Measurements from ENCODE around the gene SARM1. TPM values are rescaled to one million over a fixed set of nuclear protein-coding genes. Genes with fewer than 3 reads are reported as not detected.

SARM1 gene
- total RNA-seq, 1 experiment from 2014 or later, result 32.8 TPM

- H3K27me3 ChIP-seq (replicated peaks; ENCODE audit: control insufficient read depth, insufficient read depth, low read length), result no peaks in the 10 kb centered on the region
- DNase-seq, result peak; percentile 83 to 86
- H3K36me3 ChIP-seq (ENCODE audit: control insufficient read depth, insufficient read depth, low read length), result no peaks in the 10 kb centered on the region
- intact Hi-C loops (cut with micrococcal nuclease; ENCODE audit: unreplicated experiment), result loop anchor here (1.0 to 2.0 kb wide), 3 partner anchors 10 to 28 kb away; partner anchors contain the start of gene POLDIP2
- H3K36me3 Mint-ChIP-seq (ENCODE audit: insufficient read depth, unreplicated experiment), result no peaks in the 10 kb centered on the region
- peak overlapping the region; percentile 52 for H3K4me3 ChIP-seq (ENCODE audit: low read depth, low read length)
- ChIA-PET CTCF (interaction anchor here (0.6 to 2.5 kb wide), 10 partner anchors 11 to 151 kb away, joined by 3 to 11 read pairs (median 4); partner anchors contain the start of genes IFT20, TMEM97, TNFAIP1 and VTN), POLR2A (interaction anchor here (0.5 to 2.3 kb wide), 11 partner anchors 11 to 327 kb away, joined by 3 to 18 read pairs (median 7); partner anchors contain the start of genes IFT20, POLDIP2, PROCA1 and SARM1)
- H3K27me3 Mint-ChIP-seq (ENCODE audit: insufficient read depth, unreplicated experiment), result no peaks in the 10 kb centered on the region
- TSS peak; percentile 52 for BruUV-seq (replicated peaks)
- H3K4me3 Mint-ChIP-seq (ENCODE audit: unreplicated experiment), result peak overlapping the region; percentile 89
- H3K9me3 Mint-ChIP-seq (ENCODE audit: unreplicated experiment), result no peaks in the 10 kb centered on the region
- H3K4me1 Mint-ChIP-seq (ENCODE audit: low read depth, unreplicated experiment), result peaks cover 17% of the 10 kb centered on the region
- H3K9me3 ChIP-seq, result no peaks in the 10 kb centered on the region
- no peak for TF ChIP-seq CTCF (IDR thresholded peaks at IDR 0.05; ENCODE audit: insufficient read depth in 1 of 2, low read depth in 1 of 2, low read length in 1 of 2, severe bottlenecking in 1 of 2, unreplicated experiment in 1 of 2)
- peak overlapping the region; percentile 18 for H3K27ac Mint-ChIP-seq (ENCODE audit: unreplicated experiment)
- H3K4me1 ChIP-seq, result peaks cover 31% of the 10 kb centered on the region
These were observed 13.0 kb downstream of the SARM1 start for GRCh38 chr17:28384281-28385036.

- no peaks in the 10 kb centered on the region for H3K9me3 Mint-ChIP-seq (ENCODE audit: unreplicated experiment)
- intact Hi-C loops (cut with micrococcal nuclease; ENCODE audit: unreplicated experiment), result loop anchor here (2.0 kb wide), 2 partner anchors 20 to 28 kb away; partner anchors contain the start of gene POLDIP2
- peak overlapping the region; percentile 18 for H3K27ac Mint-ChIP-seq (ENCODE audit: unreplicated experiment)
- no peaks in the 10 kb centered on the region for H3K27me3 Mint-ChIP-seq (ENCODE audit: insufficient read depth, unreplicated experiment)
- peak; percentile 79 to 80 for DNase-seq
- Histone ChIP-seq H3K4me3 (ENCODE audit: low read depth, low read length) (peak overlapping the region; percentile 52), H3K36me3 (ENCODE audit: control insufficient read depth, insufficient read depth, low read length) (no peaks in the 10 kb centered on the region), H3K9me3 (no peaks in the 10 kb centered on the region), H3K27me3 (replicated peaks; ENCODE audit: control insufficient read depth, insufficient read depth, low read length) (no peaks in the 10 kb centered on the region), H3K4me1 (peaks cover 37% of the 10 kb centered on the region)
- peaks cover 19% of the 10 kb centered on the region for H3K4me1 Mint-ChIP-seq (ENCODE audit: low read depth, unreplicated experiment)
- ChIA-PET POLR2A (interaction anchor here (1.1 to 2.3 kb wide), 8 partner anchors 10 to 90 kb away, joined by 3 to 18 read pairs (median 10); partner anchors contain the start of genes IFT20, POLDIP2, SLC46A1 and TNFAIP1), CTCF (interaction anchor here (0.6 to 2.5 kb wide), 9 partner anchors 10 to 143 kb away, joined by 3 to 11 read pairs (median 4); partner anchors contain the start of genes IFT20, TMEM97, TNFAIP1 and VTN)
- TF ChIP-seq CTCF (IDR thresholded peaks at IDR 0.05; ENCODE audit: insufficient read depth in 1 of 2, low read depth in 1 of 2, low read length in 1 of 2, severe bottlenecking in 1 of 2, unreplicated experiment in 1 of 2), result no peak
- BruUV-seq (replicated peaks), result no TSS peak
- peak overlapping the region; percentile 89 for H3K4me3 Mint-ChIP-seq (ENCODE audit: unreplicated experiment)
- H3K36me3 Mint-ChIP-seq (ENCODE audit: insufficient read depth, unreplicated experiment), result no peaks in the 10 kb centered on the region
These were observed 13.5 kb downstream of the SARM1 start for GRCh38 chr17:28385037-28385400.

- CTCF ChIA-PET, result interaction anchor here (0.9 to 2.5 kb wide), 5 partner anchors 10 to 50 kb away, joined by 3 to 11 read pairs (median 8); partner anchors contain the start of genes IFT20, TNFAIP1 and VTN
- peak overlapping the region; percentile 89 for H3K4me3 Mint-ChIP-seq (ENCODE audit: unreplicated experiment)
- Histone ChIP-seq H3K36me3 (ENCODE audit: control insufficient read depth, insufficient read depth, low read length) (no peaks in the 10 kb centered on the region), H3K4me1 (peaks cover 37% of the 10 kb centered on the region), H3K4me3 (ENCODE audit: low read depth, low read length) (peak overlapping the region; percentile 52), H3K9me3 (no peaks in the 10 kb centered on the region), H3K27me3 (replicated peaks; ENCODE audit: control insufficient read depth, insufficient read depth, low read length) (no peaks in the 10 kb centered on the region)
- H3K9me3 Mint-ChIP-seq (ENCODE audit: unreplicated experiment), result no peaks in the 10 kb centered on the region
- peak overlapping the region; percentile 18 for H3K27ac Mint-ChIP-seq (ENCODE audit: unreplicated experiment)
- TF ChIP-seq CTCF (IDR thresholded peaks at IDR 0.05; ENCODE audit: insufficient read depth in 1 of 2, low read depth in 1 of 2, low read length in 1 of 2, severe bottlenecking in 1 of 2, unreplicated experiment in 1 of 2), result no peak
- DNase-seq, result peak in 1 of 2 experiments; percentile 69
- H3K27me3 Mint-ChIP-seq (ENCODE audit: insufficient read depth, unreplicated experiment), result no peaks in the 10 kb centered on the region
- intact Hi-C loops (cut with micrococcal nuclease; ENCODE audit: unreplicated experiment), result loop anchor here (2.0 kb wide), 2 partner anchors 19 to 29 kb away; partner anchors contain the start of gene POLDIP2
- peaks cover 19% of the 10 kb centered on the region for H3K4me1 Mint-ChIP-seq (ENCODE audit: low read depth, unreplicated experiment)
- POLR2A ChIA-PET, result interaction anchor here (1.1 to 2.3 kb wide), 7 partner anchors 11 to 90 kb away, joined by 3 to 18 read pairs (median 10); partner anchors contain the start of genes IFT20, POLDIP2, SLC46A1 and TNFAIP1
- BruUV-seq (replicated peaks), result no TSS peak
- peaks cover 3% of the 10 kb centered on the region for H3K36me3 Mint-ChIP-seq (ENCODE audit: insufficient read depth, unreplicated experiment)
These were observed 13.9 kb downstream of the SARM1 start for GRCh38 chr17:28385406-28385805.
